HEK293 (cell line): Measurements from ENCODE around the gene GAS2L3.

Experiments used
- CTCF ChIP-seq: fragments of 450-650 bp; formaldehyde crosslinking; IDR thresholded peaks from 2 replicates; pipeline ENCODE4 v1.5.1; 2016; ENCODE audit warnings: missing biosample characterization, missing genetic modification characterization
- ZBTB17 ChIP-seq: fragments of 450-650 bp; formaldehyde crosslinking; IDR thresholded peaks from 2 replicates; pipeline ENCODE4 v1.5.1; 2016; ENCODE audit warnings: missing biosample characterization, missing genetic modification characterization
- ZNF626 ChIP-seq: fragments of 450-650 bp; sonication (Bioruptor Pico); formaldehyde crosslinking; IDR thresholded peaks from 2 replicates; pipeline ENCODE4 v1.5.1; 2018; ENCODE audit warnings: missing biosample characterization, missing genetic modification characterization, inconsistent platforms

GRCh38 chr12:100656141-100656540 is 82.7 kb downstream of the GAS2L3 start:
- TF ChIP-seq ZNF626 (tag by site-specific recombination) = no peak
- no peak for TF ChIP-seq CTCF (tag by site-specific recombination)
- TF ChIP-seq ZBTB17 (tag by site-specific recombination) = no peak
